VCaP (cell line): ENCODE data around the gene GALNT12.

ENCODE experiments used
- H3K27ac ChIP-seq: fragments of 450-650 bp; 2 replicates; pipeline ENCODE4 v1.5.1; 2017
- TF ChIP-seq, protein P1 (sequence below): fragments of 450-650 bp; conservative IDR thresholded peaks from 2 replicates; pipeline ENCODE4 v1.5.1; 2017; ENCODE audit warnings: mild to moderate bottlenecking, moderate library complexity

The GALNT12 gene

DNA sequence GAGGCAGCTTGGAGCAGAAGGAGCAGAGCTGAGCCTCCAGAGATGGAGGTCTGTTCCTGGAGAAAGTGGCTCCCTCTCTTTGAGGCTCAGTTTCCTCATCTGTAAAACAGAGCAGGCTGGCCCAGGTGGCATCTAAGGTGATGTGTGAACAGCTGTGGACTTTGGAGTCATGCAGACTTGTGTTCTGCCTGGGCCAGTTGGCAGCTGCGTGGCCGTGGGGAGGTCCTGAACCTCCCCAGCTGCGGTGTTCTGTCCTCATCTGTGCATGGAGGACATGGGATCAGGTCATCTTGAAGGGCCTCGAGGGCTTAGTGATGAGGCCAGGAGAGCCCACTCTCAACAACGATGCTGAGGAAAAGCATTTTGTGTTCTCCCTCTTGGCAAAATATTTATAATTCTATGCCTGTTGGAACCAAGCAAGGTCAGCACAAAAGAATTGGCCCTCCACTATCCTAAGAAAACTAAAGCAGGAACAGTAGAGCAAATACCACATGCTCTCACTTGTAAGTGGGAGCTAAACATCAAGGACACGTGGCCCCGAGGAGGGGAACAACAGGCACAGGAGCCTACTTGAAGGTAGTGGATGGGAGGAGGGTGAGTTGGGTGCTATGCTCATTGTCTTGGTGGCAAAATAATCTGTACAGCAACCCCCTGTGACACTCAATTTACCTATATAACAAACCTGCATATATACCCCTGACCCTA lies 73.0 kb downstream of the GALNT12 start:
- H3K27ac ChIP-seq = no peak overlapping the region
- TF ChIP-seq, protein P1, sequence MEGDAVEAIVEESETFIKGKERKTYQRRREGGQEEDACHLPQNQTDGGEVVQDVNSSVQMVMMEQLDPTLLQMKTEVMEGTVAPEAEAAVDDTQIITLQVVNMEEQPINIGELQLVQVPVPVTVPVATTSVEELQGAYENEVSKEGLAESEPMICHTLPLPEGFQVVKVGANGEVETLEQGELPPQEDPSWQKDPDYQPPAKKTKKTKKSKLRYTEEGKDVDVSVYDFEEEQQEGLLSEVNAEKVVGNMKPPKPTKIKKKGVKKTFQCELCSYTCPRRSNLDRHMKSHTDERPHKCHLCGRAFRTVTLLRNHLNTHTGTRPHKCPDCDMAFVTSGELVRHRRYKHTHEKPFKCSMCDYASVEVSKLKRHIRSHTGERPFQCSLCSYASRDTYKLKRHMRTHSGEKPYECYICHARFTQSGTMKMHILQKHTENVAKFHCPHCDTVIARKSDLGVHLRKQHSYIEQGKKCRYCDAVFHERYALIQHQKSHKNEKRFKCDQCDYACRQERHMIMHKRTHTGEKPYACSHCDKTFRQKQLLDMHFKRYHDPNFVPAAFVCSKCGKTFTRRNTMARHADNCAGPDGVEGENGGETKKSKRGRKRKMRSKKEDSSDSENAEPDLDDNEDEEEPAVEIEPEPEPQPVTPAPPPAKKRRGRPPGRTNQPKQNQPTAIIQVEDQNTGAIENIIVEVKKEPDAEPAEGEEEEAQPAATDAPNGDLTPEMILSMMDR = no peak

DNA sequence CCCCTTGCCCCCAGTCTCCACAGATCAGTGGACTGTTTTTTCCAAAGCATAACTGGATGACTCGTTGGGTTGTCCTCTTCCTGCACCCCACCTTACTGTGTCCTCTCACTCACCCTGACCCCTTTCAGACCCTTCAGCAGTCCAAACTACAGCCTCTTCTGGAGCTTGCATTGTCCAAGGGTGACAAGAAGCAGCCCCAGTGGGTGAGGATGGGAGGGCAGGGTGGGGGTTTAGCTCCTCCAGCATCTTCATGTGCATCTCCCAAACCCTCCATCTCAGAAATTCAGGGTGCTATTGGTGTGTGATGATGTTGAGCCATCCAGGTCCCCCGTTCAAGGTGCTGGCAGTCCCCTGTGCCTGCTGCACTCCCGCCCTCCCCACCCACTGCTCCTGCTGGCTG lies 73.9 kb downstream of the GALNT12 start:
- TF ChIP-seq, protein P1 = no peak
- no peak overlapping the region for H3K27ac ChIP-seq

DNA sequence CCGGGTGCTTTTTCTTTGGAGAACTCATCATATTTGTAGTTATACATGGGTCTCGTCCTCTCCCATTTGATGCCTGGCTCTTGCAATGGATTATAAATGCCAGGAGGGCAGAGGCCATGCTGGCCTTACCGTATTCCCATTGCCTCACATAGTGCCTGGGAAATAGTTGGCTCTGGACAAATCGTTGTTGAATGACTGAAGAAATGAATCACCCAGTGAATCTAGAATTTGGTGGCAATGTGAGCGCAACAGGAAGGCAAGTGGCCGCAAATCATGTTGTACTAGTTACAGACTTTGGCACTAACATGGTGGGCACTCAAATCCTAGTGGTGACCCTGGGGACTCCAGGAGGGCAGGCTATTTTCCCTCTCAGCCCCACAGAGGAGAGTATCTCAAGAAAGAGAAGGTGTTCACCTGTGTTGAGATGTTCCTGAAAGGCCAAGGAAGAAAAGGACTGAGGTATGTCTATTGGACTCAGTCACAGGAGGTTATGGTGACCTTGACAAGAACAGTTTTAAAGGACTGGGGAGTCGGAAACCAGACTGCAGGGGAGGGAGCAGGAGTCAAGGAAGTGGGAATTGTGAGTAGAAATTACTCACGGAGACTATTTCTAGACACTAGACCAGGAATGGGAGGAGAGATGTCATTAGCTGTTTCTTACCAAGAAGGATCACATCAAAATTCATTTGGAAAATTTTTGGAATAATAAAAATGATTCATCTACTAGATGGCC lies 74.5 kb downstream of the GALNT12 start:
- no peak overlapping the region for H3K27ac ChIP-seq
- TF ChIP-seq, protein P1 = no peak

DNA sequence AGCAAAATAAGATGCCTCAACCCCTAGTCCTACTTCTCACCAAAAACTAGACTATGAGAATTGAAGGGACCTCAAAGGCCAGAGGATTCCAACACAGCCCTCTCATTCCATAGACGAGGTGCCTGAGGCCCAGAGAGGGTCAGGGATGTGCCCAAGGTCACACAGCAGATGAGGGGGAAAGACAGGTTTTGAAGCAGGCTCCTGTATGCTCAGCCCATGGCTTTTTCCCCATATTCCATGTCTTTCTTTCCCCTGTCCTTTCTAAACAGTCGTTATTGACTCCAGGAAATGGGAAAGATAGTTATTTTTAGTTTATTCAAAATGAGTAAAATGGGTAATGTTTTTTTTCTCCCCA lies 75.1 kb downstream of the GALNT12 start:
- TF ChIP-seq, protein P1 = no peak
- no peak overlapping the region for H3K27ac ChIP-seq

DNA sequence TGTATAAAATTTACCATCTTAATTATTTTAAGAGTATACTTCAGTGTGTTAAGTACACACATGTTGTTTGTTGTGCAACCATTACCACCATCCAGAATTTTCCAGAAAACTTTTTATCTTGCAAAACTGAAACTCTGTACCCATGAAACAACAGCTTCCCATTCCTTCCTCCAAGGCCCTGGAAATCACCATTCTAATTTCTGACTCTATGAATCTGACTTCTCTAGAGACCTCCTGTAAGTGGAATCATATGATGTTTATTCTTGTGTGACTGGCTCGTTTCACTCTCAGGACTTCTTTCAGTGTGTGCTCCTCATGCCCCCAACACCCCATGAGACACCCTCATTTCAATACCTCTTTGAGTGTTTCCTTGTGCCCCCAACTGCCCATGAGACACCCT lies 75.8 kb downstream of the GALNT12 start:
- TF ChIP-seq, protein P1 = no peak

DNA sequence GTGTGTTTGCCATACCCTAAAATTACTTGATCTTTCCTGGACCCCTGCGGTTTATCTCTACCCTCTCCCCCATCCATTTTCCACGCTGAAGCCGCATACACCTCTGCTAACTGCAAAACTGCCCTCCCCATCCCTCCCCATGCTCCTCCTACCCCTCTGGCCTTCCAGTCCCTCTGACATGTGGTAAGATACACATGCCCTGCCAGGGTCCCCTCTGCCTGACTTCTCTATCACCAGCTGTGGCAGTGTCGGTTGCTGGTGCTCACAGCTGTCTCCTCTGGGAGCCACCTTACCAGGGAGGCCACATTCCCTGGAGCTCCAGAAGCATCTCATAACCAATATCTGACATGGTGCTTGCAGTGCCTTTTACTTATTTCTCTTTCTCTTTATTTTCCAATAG lies 77.4 kb downstream of the GALNT12 start:
- TF ChIP-seq, protein P1 = no peak
- H3K27ac ChIP-seq = no peak overlapping the region

More for the DNA sequence above, 75.8 kb downstream of the GALNT12 start:
- no peak overlapping the region for H3K27ac ChIP-seq

DNA sequence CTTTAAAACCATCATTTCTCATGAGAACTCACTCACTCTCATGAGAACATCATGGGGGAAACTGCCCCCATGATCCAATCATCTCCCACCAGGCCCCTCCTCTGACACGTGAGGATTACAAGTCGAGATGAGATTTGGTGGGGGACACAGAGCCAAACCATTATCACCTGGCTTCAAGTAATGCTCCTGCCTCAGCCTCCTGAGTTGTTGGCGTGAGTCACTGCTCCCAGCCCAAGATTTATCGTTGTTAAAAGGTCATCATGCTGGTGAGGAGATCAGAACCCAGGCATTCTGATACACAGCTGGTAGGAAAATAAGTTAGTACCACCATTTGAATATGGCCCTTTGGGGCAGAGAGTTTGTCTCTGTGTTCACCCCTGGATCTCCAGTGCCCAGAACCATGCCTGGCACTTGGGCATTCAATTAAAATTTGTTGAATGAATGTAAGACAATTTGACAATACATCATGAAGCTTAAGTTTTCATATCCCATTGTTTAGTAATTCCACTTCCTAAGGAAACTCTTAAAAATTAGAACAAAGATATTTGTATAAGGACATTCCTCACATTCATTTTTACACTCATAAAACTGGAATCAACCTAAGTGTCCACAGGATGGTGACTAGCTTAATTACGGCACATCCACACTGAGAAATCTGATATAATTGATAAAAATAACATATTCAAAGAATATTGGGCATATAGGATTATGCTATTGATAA lies 78.3 kb downstream of the GALNT12 start:
- TF ChIP-seq, protein P1 = no peak
- H3K27ac ChIP-seq = no peak overlapping the region
